ENCODE data around the gene NOXA1. TPM values are rescaled to one million over a fixed set of nuclear protein-coding genes. Genes with fewer than 3 reads are reported as not detected.
A peak's percentile ranks its signal among the peaks of the same experiment; 100 is the strongest.

Gene NOXA1
- total RNA-seq, 1 donor from 2014 or later = 2.0 TPM

DNA sequence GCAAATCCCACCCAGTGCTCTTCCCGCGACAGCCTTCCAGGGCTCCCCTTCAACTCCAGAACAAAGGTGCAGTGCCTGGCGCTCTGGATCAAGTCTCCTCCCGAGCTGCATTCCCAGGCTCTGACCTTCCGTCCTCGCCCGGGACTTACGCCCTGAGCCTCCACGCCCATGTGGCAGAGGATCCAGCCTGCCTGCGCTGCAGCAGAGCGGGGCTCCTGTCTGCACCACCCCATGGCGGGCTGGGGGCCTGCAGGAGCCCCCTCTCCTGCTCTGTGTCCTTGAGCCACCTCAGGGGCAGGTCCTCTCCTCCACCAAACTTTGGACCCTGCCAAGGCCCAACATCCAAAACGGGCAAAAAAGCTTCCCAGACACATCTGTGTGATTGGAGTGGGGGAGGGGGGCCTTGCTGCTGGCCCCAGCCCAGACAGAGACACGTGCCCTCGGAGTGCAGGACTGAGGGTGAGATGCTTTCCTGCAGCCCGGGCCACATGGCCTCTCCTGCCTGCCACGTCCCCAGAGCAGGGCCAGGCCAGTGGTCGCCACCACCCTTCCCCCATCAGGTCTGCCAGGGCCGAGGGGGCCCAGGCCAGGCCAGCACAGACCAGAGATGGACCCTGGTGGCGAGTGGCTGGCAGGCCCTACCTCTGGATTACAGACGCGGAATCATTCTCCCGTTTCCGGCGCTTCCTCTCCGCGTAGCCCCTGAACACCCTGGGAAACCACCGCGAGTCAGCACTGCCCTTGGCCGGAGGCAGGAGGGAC lies 31.6 kb downstream of the NOXA1 start:
- DNase-seq = no peak

DNA sequence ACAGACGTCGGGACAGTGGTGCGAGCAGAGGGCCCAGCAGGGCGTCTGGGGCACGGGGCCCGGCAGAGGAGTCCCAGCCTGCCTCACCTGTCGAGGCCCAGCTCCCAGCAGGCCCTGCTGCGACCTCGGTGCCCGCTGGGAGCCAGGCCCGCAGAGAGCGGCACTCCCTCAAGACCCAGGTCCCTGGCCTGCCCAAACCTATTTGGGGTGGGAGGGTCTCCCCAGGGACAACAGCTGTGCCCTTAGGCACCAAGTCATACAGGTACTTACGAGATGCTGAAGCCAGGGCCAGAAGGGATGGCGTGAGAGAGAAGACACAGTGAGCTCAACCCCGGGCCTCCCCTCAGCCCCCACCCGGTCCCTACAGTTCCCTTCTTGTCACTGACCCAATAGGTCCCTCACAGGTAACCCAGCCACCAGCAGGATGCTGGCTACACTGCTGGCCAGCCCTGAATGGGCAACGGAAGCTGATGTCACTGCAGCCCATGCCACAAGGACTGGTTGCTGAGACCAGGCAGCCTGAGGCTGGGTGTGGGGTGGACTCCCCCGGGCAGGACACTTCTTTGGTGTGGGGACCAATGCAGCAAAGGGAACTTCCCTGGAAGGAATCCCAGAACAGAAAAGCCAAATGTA lies 32.3 kb downstream of the NOXA1 start:
- DNase-seq = no peak

DNA sequence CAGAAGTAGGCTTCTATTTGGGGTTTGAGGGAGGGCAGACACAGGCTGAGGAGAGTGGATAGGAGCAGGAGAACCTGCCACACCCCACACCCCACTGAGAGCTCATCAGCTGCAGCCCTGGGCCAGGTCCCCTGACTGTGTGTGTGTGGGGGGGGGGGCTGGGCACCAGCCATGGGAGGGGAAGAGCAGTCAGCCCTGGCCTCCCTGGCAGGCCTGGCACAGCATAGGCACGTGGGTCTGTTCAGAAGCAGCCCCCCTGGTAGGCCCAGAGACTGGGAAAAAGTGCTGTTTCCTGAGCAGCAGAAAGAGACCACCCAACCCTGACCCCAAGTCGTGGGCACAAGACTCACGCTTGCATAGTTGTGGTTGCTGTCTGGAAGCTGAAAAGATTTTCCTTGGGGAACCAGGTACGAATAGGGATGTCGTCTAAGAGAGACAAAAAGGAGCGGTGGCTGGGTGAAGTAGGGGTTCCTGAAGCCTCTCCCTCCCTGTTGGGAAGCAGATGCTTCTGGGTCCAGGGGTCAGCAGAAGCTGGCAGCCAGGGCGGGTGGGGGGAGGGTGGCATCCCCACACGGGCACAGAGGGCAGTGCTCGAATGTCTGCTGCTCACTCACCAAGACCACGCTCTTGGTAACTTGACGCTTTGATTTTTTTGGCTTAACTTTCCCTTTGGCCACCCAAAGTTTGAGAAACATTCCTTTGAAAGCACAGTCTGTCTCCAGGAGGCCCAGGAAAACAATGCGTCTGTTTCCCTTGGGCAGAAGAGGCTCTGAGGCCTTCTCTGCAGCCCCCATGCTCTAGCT lies 33.1 kb downstream of the NOXA1 start:
- DNase-seq = no peak

DNA sequence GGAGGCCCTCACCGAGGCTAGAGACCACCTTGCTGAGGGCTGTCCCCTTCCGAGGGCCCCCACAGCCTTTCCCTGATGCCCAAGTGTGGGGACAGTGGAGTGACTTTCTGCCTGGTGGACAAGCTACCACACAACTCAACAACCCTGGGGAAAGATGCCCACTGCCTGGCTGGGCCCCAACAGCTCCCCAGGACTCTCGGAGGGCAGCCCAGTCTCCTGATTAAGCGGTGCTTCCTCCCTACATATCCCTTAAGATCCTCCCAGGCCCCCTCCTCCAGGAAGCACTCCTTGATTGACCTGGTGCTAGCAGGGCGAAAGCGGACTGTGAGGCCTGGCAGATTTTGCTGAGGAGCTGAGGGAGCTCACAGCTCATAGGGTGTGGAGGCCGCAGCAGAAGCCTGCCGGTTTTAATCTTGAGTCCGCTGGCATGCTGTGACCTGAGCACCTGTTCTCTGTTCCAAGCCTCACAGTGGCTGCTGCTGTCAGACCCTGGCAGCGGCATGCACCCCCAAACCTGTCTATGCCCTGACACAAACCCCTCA lies 33.7 kb downstream of the NOXA1 start:
- no peak for DNase-seq

DNA sequence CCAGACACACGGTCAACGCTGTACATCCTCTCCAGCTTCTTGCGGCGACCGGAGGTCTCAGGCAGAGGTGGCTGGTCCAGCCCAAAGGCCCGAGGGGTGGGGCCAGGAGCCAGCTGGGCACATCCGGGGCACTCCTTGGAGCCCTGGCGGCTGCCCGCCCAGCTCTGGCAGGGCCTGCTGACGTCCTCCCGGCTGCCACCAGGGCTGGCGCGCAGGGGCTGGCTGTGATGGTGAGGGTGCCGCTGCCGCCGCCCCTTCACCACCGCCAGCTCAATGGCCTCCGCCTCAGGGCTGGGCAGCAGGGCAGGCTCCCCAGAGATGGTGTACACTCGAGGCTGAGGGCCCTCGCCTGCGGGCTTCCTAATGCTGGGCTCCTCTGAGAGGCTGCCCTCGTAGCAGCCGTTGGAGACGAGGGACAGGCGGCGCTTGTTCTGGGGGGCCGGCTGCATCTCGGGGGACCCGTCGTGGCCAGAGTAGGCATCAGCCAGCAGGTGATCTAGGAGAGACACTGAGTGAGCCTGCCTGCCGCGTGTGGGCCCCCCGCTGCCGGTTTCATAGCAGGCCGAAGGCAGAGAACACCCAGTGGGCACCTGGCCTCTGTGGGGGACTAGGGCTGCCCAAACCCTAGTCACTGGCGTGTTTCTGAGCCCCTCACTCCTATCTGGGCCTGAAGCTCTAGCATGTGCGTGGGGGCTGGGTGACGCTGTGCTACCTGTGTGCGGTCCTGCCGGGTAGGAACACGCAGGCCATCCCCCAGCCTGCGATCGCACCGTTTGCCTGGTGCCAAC lies 34.4 kb downstream of the NOXA1 start:
- no peak for DNase-seq

DNA sequence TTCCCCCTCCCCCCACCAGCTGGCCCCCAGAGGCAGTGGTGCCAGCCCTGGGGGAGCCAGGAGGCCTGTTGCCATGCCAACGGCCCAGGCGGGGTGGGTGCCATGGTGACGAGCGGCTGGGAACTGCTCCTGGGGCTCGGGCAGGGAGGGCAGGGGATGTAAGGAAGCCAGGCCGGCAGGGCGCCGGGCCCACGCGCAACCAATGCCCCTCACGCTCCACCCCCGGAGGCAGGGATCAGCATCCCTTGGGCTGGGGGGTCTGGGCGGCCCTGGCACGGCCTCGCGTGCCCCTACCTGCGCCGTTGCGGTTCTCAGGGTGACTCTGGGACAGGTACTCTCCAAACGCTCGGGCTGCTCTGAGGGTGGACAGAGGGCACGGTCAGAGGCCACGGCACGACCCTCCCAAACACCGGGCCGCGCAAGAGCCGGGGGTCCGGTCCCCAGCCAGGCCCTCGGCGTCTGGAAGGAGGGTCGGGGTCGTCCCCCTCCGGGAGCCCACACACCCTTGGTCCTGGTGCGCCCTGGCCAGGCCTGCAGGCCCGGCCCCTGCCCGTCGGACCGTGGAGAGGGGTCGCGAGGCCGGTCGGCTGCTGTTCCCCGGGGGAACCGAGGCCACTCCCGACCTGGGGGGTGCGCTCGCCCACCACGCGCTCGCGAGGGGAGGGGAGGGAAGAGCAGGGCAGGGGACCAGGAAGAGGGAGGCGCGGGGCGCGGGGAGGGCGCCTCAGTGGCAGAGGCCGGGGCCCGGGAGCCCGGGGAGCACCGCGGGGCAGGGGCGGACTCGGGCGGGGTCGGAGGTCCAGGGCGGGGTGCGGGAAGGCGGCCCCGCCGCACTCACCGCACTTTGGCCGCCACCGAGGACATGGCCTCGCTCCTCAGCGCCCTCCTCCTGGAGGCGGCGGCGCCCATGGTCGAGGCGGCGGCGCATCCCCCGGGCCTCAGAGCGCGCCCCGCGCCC lies 35.3 kb downstream of the NOXA1 start:
- peak; percentile 69 for DNase-seq

DNA sequence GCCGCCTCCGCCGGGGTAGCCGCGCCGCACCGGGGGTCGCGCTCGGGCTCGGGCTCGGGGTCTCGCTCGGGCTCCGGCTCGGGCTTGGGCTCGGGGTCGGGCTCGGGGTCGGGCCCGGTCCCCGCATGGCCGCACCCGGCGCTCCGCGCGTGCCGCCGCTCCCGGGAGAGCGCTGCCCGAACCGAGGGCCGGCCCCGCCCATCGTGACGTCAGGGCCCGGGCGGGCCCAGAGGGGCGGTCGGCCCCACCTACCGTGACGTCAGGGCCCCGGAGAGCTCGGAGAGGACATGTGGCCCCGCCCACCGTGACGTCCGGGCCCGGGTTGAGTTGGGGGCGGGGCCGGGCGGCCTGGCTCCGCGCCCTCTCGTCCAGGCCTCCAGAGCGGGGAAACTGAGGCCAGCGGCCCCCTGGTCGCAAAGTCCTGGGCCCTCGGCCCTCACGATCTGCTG lies 36.0 kb downstream of the NOXA1 start, which contains the start of gene NSMF:
Gene NSMF, minus strand, starts transcription at position 183 of the 449 bp plus-strand sequence. CDS start 232 bp downstream, outside the sequence.
- peak; percentile 88 for DNase-seq

DNA sequence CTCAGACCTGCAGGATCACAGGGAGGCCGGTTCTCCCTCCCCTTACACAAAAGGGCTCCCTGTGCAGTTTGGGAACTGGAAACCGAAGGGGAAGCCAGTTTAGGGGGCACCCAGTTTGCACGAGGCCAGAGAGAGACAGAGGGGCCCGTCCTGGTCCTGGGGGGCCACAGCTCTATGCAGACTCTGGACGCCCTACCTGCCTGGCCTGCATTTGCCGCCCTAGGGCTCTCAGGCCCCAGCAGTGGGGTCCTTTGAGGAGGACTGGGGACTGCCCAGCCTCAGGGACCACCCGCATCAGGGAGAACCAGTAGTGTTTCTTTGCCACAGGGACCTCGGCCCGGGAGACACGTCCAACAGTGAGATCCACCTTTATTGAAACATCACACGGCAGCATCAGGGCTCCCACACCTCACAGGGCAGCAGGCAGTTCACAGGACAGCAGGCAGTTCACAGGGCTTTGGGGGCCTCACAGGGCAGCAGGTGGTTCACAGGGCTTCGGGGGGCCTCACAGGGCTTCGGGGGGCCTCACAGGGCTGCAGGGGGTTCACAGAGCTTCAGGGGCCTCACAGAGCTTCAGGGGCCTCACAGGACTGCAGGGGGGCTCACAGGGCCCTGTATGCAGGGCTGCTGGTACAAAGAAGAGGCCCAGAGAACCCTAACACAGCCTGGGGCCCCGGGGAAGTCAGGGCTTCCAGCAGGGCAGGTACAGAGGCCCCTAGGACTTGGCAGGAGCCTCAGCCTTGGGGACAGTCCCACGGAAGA lies 36.6 kb downstream of the NOXA1 start:
- no peak for DNase-seq

DNA sequence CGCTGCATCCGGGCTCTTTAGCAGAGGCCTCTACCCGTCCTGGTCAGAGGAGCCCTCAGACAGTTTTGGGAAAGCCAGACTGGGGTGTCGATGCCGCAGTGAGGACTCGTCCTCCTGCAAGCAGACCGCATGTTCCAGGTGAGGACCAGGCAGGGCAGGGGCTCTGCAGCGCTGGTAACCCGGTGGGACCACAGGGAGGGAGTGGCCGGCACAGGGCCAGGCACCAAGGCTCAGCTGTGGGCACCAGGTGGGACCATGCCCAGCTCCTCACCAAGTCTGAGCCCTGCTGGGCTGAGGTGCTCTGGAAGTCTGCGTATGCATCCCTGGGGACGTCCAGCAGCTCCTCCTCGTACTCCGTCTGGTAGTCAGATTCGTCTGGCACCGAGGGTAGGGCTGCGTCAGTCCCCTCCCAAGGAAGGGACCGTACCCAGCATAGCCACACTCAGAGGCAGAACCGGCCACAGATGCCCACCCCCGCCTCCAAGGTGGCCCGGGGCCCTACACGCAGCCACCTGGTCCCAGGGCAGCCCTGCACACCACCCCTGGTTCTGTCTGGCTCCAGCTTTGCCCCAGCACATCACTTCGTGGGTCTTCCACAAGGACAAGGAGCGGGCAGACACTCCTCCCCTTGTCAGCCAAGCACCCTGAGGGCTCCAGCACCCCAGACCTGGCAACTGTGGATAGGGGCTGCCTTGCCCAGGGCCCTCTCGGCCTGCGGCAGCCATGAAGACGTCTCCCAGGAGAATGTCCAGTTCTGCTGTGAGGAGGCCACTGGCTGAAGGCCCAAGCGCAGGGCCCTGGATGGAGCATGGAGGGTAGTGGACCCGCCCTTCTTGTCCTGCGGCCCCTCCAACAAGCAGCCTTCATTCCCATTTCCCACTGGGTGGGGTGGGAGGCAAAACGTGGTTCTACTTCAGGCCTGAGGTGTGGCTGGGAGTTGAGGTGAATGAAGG lies 37.4 kb downstream of the NOXA1 start:
- no peak for DNase-seq

DNA sequence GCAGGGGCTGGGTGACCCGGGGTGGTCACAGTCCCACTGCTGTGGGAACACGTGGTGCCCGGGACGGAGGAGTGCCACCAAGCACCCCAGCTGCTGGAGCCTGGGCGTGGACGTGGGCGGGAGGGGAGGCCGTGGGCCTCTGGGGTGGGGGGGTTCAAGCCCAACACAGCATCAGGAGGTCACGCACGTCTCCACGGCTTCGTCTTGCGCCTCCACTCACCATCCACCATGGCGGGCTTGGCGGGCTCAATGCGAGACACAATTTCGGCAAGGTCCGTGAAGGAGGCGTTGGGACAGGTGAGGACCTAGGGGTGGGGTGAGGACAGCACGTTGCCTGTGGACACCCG lies 38.1 kb downstream of the NOXA1 start:
- DNase-seq = no peak

DNA sequence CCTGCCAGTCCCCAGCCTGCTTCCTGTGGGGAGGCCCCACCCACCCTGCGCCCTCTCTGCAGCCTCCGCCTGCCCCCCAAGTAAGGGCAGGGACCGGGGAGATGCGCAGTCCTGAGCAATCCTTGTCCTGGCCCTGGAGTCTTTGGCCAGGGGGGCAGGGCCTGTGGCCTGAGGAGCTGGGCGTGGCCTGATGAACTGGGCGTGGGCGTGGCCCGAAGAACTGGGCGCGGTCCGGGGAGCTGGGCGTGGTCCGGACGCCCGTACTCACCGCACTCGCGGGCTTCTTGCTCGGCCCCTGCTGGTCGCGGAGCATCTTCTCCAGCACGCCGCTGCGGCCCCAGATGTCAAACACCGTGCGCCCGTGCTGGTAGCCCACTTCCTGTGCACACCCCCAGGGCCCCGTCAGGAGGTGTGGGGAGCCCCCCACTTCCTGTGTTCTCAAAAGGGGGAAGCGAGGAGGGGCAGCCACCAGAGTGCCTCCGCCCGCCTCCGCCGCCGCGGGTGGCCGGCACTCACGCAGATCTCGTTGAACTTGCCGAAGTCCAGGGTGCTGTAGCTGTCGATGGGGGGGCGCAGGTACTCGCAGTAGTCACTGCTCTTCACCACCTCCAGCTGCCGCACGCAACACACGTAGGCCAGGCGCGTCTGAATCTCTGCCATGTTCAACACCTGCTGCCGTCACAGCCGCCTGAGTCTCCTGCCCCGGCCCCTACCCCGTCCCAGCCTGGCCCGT lies 38.6 kb downstream of the NOXA1 start:
- no peak for DNase-seq

DNA sequence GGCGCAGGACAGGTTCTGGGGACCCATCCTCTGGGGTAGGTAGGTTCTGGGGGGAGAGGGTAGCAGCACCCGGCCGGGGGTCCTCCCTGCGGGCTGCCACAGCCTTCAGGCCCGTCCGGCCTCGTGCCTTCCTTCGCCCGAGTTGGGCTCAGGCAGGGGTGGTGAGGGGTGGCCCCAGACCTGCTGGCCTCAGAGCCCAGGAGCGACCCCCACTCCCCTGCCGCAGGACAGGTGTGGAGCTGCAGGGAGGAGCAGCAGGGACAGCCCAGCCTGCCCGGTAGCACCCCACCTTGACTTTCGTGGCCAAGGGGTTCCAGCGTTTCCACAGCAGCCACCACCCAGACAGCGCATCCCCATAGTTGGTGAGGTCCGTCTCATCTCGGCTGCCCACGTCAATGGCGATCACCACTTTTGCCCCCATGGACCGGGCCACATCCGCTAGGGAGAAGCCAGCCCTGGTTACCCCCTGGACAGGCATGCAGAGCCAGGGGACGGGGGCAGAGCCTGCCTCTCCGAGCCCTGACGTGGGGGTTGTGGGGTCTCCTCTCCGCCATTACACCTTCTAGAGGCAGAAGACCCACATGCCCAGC lies 39.3 kb downstream of the NOXA1 start:
- DNase-seq = no peak

DNA sequence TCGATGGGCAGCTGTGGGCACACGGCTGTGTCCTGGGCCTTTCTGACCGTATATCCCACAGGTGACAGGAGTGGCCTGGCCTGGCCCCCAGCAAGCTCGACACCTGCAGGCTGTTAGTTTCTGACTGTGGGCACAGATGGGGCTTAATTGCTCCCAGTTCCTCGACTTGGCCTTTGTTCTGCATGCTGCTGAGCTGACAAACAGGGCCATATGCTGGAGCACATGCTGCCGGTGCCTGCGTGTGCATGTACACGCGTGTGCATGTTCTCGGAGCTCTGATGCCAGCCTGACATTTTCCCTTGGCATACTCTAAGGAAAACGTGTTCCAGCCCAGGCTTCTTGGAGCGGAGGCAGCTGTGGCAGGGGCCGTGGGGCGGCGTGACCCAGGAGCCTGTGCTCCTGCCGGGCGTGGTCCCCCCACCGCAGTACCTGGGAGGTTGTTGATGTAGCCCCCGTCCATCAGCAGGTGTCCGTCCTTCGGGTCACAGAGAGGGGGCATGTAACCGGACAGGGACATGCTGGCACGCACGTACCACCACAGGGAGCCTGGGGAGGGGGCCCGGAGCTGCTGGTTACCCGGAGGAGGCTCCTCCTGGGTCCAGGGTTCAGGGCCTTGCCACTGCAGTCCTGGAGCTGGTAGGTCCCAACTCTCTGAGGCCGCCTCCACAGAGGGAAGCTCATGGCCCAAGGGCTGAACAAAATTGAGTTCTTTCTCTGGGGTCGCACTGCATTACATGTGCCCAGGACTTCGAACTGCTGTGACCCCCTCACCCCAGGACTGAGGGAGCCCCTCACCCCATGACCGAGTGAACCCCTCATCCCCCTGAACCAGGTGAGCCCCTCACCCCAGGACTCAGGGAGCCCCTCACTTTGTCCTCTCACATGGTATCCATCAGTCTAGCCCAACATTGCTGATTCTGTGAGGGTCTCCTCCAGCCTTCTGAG lies 40.1 kb downstream of the NOXA1 start:
- DNase-seq = no peak

DNA sequence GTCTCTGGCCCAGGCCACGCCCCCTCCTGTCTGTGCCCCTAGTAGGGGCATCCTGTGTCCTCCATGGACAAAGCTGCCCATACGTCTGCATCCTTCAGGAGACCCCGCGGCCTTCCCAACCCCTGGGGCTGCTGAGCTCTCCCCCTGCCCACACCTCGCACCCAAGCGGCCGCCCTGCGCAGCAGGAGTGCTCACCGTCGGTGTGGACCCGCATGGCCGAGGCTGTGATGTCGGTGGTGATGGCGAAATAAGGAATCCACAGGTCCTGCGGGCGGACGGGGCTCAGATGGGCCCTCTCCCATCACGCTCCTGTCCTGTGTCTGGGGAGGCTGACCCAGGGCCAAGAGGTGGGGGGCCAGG lies 40.7 kb downstream of the NOXA1 start:
- no peak for DNase-seq

DNA sequence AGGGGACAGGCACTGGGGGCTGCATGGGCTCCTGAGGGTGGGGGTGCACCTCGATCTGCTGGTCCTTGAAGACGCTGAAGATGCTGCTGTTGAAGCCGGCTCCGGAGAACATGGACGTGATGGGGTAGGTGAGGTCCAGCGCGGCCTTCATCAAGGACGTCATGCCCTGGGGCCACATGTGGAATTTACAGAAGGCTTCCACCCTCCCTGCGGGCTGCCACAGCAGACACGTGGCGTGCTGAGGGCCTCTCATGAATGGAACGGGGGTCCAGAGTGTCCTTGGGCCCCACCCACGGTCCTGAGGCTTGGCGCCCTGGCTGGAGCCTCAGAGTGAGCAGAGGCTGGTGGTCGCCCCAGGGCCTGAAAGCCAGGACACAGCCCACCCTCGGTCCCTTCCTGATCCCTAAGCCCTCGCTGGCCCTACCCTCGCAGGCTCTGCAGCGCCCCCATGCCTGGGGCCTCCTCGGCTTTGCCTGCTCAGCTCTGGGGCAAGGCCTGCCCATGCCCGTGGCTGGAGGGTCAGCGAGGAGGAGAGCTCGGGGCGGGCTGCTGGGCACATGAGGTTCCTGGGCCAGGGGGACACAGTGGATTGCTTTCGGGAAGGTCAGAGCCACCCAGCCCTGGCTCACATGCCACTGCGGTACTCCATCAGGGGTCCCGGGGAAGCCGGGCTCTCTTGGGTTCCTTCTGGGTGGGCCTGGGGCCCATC lies 41.3 kb downstream of the NOXA1 start:
- DNase-seq = no peak

Data from occipital lobe (tissue), 2 donors.